ENCODE measurements around the gene GPC3.

DNA sequence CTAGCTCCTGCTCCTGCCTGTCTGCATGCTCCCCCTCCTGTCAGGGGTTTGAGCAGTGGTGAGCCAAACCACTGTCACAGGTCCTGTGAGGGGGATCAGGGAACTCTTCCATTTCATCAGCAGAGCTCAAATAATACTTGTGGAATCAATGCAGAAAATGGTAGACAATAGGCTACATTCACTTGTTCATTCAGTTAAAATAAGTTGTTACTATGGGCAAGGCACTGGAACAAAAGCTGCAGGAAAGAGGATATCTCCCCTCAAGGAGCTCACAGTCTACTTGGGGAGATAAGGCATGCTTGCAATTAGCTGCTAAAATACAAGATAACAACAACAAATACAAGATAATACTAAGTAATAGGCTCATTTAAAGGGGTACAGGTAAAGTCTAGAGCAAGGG lies 117.1 kb downstream of the GPC3 start:
- TF ChIP-seq CTCF (IDR thresholded peaks at IDR 0.05) (no peak), POLR2A (IDR thresholded peaks at IDR 0.05) (no peak), POLR2AphosphoS5 (IDR thresholded peaks at IDR 0.05; ENCODE audit: insufficient read depth in 1 of 2, low read depth in 1 of 2) (no peak)
